Tibial artery (tissue), 4 donors: ENCODE results near the gene SCAPER.

Source experiments
- DNase-seq, 2 donors: peaks; one replicate each; pipeline ENCODE4 v3.0.0-alpha.2; 2019
- H3K27ac ChIP-seq, 2 donors: fragments of 200-600 bp; sonication (generic) in 1 of 2; 1 replicate in 1 of 2; 2 replicates in 1 of 2; pipeline ENCODE4 v1.5.1; 2018 to 2019; ENCODE audit warnings: mild to moderate bottlenecking in 1 of 2
- H3K27me3 ChIP-seq, 2 donors: fragments of 200-600 bp; sonication (generic) in 1 of 2; one replicate each; pipeline versions ENCODE4 v1.5.1 to v1.6.0; 2016 to 2019
- H3K36me3 ChIP-seq, 3 donors: fragments of 200-600 bp; sonication (generic) in 2 of 3; one replicate each; pipeline ENCODE4 v1.5.1; 2016 to 2019; ENCODE audit warnings: mild to moderate bottlenecking in 2 of 3
- H3K4me1 ChIP-seq, 4 donors: fragments of 200-600 bp; sonication (generic) in 2 of 4; 1 replicate in 3 of 4; 2 replicates in 1 of 4; pipeline ENCODE4 v1.5.1; 2016 to 2019
- H3K4me3 ChIP-seq, 2 donors: fragments of 200-600 bp; sonication (generic) in 1 of 2; 1 replicate in 1 of 2; 2 replicates in 1 of 2; pipeline ENCODE4 v1.5.1; 2018 to 2019; ENCODE audit warnings: mild to moderate bottlenecking in 2 of 2
- H3K9me3 ChIP-seq, 3 donors: fragments of 200-600 bp; sonication (generic) in 1 of 3; one replicate each; pipeline ENCODE4 v1.5.1; 2016 to 2019
- CTCF ChIP-seq, 2 experiments: fragments of 200-600 bp in 1 of 2; fragments of 450-650 bp in 1 of 2; IDR thresholded peaks; one replicate each; pipeline ENCODE4 v1.5.1; 2017 to 2019; ENCODE audit warnings: antibody characterized with exemption in 2 of 2, mild to moderate bottlenecking in 1 of 2, moderate library complexity in 1 of 2
- intact Hi-C: fragments of 100-400 bp; cut with DNase I; formaldehyde crosslinking; loops from one replicate; pipeline ENCODE4 v1.15.0; 2023; ENCODE audit warnings: low total_unique reads

Gene SCAPER

GRCh38 chr15:76667943-76668715, 237.0 kb downstream of the SCAPER start:
- Histone ChIP-seq H3K27ac (no peak overlapping the region), H3K36me3 (peaks cover 0 to 10% (median 7%) of the 10 kb centered on the region in 3 donors)
- intact Hi-C loops: no loop called here

GRCh38 chr15:76664895-76665294, 240.2 kb downstream of the SCAPER start:
- Histone ChIP-seq H3K27me3 (no peaks in the 10 kb centered on the region), H3K4me1 (no peaks in the 10 kb centered on the region), H3K9me3 (no peaks in the 10 kb centered on the region), H3K27ac (no peak overlapping the region), H3K4me3 (no peak overlapping the region), H3K36me3 (peaks cover 5 to 17% (median 15%) of the 10 kb centered on the region in 3 donors)
- TF ChIP-seq CTCF (IDR thresholded peaks at IDR 0.05): no peak
- DNase-seq: no peak
- intact Hi-C loops: no loop called here

More at GRCh38 chr15:76667943-76668715, 237.0 kb downstream of the SCAPER start:
- no peak for TF ChIP-seq CTCF (IDR thresholded peaks at IDR 0.05)
- Histone ChIP-seq H3K4me1 (no peaks in the 10 kb centered on the region), H3K27me3 (no peaks in the 10 kb centered on the region), H3K9me3 (no peaks in the 10 kb centered on the region), H3K4me3 (no peak overlapping the region)
- no peak for DNase-seq

- Histone ChIP-seq H3K27ac (no peak overlapping the region), H3K27me3 (no peaks in the 10 kb centered on the region), H3K4me3 (no peak overlapping the region), H3K9me3 (no peaks in the 10 kb centered on the region), H3K36me3 (peaks cover 5 to 18% (median 17%) of the 10 kb centered on the region in 3 donors), H3K4me1 (no peaks in the 10 kb centered on the region)
- DNase-seq: no peak
- intact Hi-C loops: no loop called here
- no peak for TF ChIP-seq CTCF (IDR thresholded peaks at IDR 0.05)
Measured at GRCh38 chr15:76664411-76664810, 240.7 kb downstream of the SCAPER start.

- no peak overlapping the region for H3K4me3 ChIP-seq
- H3K27ac ChIP-seq: no peak overlapping the region
Measured at GRCh38 chr15:76663529-76663928, 241.6 kb downstream of the SCAPER start.

GRCh38 chr15:76648732-76649444, 256.3 kb downstream of the SCAPER start:
- intact Hi-C loops: no loop called here
- H3K4me3 ChIP-seq: no peak overlapping the region
- no peaks in the 10 kb centered on the region for H3K4me1 ChIP-seq
- H3K36me3 ChIP-seq: peaks cover 0 to 18% (median 7%) of the 10 kb centered on the region in 3 donors
- no peak for DNase-seq
- no peaks in the 10 kb centered on the region for H3K9me3 ChIP-seq
- H3K27ac ChIP-seq: no peak overlapping the region
- no peak for TF ChIP-seq CTCF (IDR thresholded peaks at IDR 0.05)
- no peaks in the 10 kb centered on the region for H3K27me3 ChIP-seq

More at GRCh38 chr15:76663529-76663928, 241.6 kb downstream of the SCAPER start:
- TF ChIP-seq CTCF (IDR thresholded peaks at IDR 0.05): no peak
- Histone ChIP-seq H3K9me3 (no peaks in the 10 kb centered on the region), H3K36me3 (peaks cover 5 to 18% (median 17%) of the 10 kb centered on the region in 3 donors), H3K4me1 (no peaks in the 10 kb centered on the region), H3K27me3 (no peaks in the 10 kb centered on the region)
- no peak for DNase-seq
- intact Hi-C loops: no loop called here
